GM19023 (cell line): ENCODE results near the gene RFC5.
"Not testable (repeated sequence)": the region's sequence is repeated elsewhere in the genome, so short reads cannot be mapped to it uniquely, and the experiment has no call there.

ENCODE experiments used
- ATAC-seq: cut with Tn5 transposase; IDR thresholded peaks from one replicate; pipeline ENCODE4 v1.9.1; 2021; ENCODE audit warnings: mild to moderate bottlenecking, moderate library complexity; ENCODE audit not compliant: unreplicated experiment

Gene RFC5

DNA sequence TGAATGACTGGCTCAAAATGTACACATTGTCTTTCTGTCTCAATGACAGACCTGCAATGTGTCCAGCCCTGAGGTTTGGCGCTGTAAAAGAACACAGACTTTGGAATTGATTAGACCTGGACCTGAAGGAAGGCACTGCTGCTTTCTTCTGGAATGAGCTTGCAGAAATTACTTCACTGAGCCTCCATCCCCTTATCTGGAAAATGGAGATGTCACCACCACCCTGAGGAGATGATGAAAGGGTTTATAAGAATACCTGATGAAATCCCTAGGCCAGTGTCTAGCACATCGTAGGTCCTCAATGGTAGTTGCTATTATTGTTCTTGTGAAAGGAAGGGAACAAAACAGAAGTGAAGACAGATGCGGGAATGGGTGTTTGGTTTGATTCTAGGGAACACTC, 54.1 kb downstream of the RFC5 start:
- ATAC-seq: no peak

- no peak for ATAC-seq
These were observed 57.3 kb downstream of the RFC5 start for GRCh38 chr12:118073768-118074167.

DNA sequence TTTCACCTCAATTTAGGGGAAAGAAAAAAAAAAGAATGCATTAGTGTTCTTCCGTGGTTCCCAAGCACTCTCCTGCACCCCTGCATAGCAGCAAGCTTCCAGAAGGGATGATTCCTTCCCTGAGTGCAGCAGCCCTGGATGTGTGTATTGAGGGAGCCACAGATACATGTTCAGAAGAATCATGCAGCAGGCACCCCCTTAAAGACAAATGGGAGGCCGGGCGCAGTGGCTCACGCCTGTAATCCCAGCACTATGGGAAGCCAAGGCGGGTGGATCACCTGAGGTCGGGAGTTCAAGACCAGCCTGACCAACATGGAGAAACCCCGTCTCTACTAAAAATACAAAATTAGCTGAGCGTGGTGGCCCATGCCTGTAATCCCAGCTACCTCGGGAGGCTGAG, 65.0 kb downstream of the RFC5 start:
- ATAC-seq: not testable (repeated sequence)
